Neural cell (in vitro differentiated cells): ENCODE results near the gene FNDC3B.

ENCODE experiments used
- CTCF ChIP-seq: fragments of 450-650 bp; IDR thresholded peaks from 2 replicates; pipeline ENCODE4 v1.5.1; 2014; ENCODE audit warnings: antibody characterized with exemption, mild to moderate bottlenecking, moderate library complexity; ENCODE audit not compliant: poor library complexity, severe bottlenecking
- EP300 ChIP-seq: fragments of 450-650 bp; conservative IDR thresholded peaks from 2 replicates; pipeline ENCODE4 v1.6.1; 2014; ENCODE audit warnings: antibody characterized with exemption, mild to moderate bottlenecking, moderate library complexity; ENCODE audit not compliant: poor library complexity, severe bottlenecking
- MXI1 ChIP-seq: fragments of 450-650 bp; conservative IDR thresholded peaks from 2 replicates; pipeline ENCODE4 v1.6.1; 2014; ENCODE audit warnings: antibody characterized with exemption, mild to moderate bottlenecking; ENCODE audit not compliant: poor library complexity, severe bottlenecking
- POLR2AphosphoS5 ChIP-seq: IDR thresholded peaks from 2 replicates; pipeline ENCODE4 v1.6.1; 2012
- RAD21 ChIP-seq: fragments of 450-650 bp; conservative IDR thresholded peaks from 2 replicates; pipeline ENCODE4 v1.6.1; 2014; ENCODE audit warnings: antibody characterized with exemption, mild to moderate bottlenecking, moderate library complexity
- REST ChIP-seq: IDR thresholded peaks from 2 replicates; pipeline ENCODE4 v1.6.1; 2012; ENCODE audit warnings: borderline replicate concordance
- SMC3 ChIP-seq: fragments of 450-650 bp; conservative IDR thresholded peaks from 2 replicates; pipeline ENCODE4 v1.6.1; 2014; ENCODE audit warnings: antibody characterized with exemption, mild to moderate bottlenecking, moderate library complexity; ENCODE audit not compliant: poor library complexity
- TAF1 ChIP-seq: IDR thresholded peaks from 2 replicates; pipeline ENCODE4 v1.6.1; 2012; ENCODE audit warnings: low read depth

GRCh38 chr3:172099495-172099808, 60.1 kb downstream of the FNDC3B start:
- TF ChIP-seq REST (no peak), POLR2AphosphoS5 (no peak), CTCF (no peak), RAD21 (no peak), MXI1 (no peak), SMC3 (no peak), EP300 (no peak), TAF1 (no peak)
